NB4 (cell line): ENCODE data around the gene TGFB1.

Experiments used
- DNase-seq: peaks from one replicate; pipeline ENCODE4 v3.0.0; 2010; ENCODE audit warnings: low read depth
- H3K4me3 ChIP-seq: one replicate; pipeline ENCODE4 v1.5.1; 2011; ENCODE audit warnings: mild to moderate bottlenecking, low read depth, low read length, moderate library complexity
- MYC ChIP-seq: IDR thresholded peaks from 2 replicates; pipeline ENCODE4 v1.6.1; 2011; ENCODE audit warnings: low read depth, low read length
- POLR2A ChIP-seq: IDR thresholded peaks from 2 replicates; pipeline ENCODE4 v1.6.1; 2011; ENCODE audit warnings: mild to moderate bottlenecking; ENCODE audit not compliant: insufficient read length; ENCODE audit errors: extremely low read depth
- TF ChIP-seq, protein P1 (sequence below): IDR thresholded peaks from one replicate; pipeline ENCODE4 v1.5.1; 2012; ENCODE audit warnings: low read depth, low read length
- TF ChIP-seq, protein P2 (sequence below): IDR thresholded peaks from 2 replicates; pipeline ENCODE4 v1.6.1; 2011; ENCODE audit warnings: low read depth, low read length

Gene TGFB1

DNA sequence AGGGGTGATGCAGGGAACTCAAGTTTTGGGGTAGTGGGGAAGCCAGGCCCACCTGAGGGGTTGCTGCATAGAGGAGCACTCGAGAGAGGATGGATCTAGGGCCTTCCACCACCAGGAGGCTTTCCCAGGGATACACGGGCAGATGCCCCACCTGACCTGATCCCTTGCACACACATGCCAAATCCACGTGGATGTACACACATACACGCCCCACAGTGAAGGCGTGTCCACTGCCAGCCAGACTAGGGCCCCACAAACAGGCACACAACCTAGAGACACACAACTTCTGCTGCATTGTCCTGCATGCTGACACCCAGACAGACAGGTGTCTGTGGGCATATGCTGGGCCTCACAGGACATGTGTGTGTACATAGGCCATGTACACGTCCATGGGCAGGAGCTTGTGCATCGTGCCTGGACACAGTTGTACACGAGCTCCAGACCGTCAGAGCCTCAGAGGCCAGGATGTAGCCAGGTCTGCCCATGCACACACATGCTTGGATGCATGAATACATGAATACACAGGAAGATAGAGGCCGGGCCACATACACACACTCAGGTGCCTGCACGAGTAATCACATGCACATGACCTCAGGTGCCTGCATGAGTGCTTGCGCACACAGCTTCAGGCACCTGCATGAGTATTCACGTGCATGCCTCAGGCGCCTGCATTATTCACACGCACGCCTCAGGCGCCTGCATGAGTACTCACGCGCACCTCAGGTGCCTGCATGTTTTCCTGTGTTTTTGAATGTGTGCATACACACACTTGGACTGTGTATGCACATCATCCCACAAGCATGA lies 34.8 kb downstream of the TGFB1 start:
- no peak for DNase-seq
- H3K4me3 ChIP-seq: no peak overlapping the region
- TF ChIP-seq, protein P1, sequence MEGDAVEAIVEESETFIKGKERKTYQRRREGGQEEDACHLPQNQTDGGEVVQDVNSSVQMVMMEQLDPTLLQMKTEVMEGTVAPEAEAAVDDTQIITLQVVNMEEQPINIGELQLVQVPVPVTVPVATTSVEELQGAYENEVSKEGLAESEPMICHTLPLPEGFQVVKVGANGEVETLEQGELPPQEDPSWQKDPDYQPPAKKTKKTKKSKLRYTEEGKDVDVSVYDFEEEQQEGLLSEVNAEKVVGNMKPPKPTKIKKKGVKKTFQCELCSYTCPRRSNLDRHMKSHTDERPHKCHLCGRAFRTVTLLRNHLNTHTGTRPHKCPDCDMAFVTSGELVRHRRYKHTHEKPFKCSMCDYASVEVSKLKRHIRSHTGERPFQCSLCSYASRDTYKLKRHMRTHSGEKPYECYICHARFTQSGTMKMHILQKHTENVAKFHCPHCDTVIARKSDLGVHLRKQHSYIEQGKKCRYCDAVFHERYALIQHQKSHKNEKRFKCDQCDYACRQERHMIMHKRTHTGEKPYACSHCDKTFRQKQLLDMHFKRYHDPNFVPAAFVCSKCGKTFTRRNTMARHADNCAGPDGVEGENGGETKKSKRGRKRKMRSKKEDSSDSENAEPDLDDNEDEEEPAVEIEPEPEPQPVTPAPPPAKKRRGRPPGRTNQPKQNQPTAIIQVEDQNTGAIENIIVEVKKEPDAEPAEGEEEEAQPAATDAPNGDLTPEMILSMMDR: no peak
- TF ChIP-seq MYC: no peak
- TF ChIP-seq, protein P2, sequence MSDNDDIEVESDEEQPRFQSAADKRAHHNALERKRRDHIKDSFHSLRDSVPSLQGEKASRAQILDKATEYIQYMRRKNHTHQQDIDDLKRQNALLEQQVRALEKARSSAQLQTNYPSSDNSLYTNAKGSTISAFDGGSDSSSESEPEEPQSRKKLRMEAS: no peak
- TF ChIP-seq POLR2A: no peak

DNA sequence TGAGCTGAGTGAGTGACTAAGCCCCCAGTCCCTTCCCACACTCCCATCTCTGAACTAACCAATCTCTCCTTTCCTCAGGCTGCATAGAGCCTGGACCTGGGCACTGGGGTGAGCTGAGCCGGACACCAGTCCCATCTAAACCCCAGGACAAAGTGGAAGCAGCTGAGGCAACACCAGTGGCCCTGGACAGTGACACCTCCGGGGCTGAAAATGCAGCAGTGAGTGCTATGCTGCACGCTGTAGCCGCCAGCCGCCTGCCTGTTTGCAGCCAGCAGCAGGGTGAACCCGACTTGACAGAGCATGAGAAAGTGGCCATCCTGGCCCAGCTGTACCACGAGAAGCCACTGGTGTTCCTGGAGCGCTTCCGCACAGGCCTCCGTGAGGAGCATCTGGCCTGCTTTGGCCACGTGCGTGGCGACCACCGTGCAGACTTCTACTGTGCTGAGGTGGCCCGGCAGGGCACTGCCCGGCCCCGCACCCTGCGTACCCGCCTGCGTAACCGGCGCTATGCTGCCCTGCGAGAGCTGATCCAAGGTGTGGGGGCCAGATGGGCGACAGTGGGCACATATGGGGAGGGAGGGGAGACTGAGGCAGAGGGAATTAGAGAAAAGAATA lies 37.3 kb downstream of the TGFB1 start:
- TF ChIP-seq, protein P2: no peak
- DNase-seq: no peak
- H3K4me3 ChIP-seq: no peak overlapping the region

DNA sequence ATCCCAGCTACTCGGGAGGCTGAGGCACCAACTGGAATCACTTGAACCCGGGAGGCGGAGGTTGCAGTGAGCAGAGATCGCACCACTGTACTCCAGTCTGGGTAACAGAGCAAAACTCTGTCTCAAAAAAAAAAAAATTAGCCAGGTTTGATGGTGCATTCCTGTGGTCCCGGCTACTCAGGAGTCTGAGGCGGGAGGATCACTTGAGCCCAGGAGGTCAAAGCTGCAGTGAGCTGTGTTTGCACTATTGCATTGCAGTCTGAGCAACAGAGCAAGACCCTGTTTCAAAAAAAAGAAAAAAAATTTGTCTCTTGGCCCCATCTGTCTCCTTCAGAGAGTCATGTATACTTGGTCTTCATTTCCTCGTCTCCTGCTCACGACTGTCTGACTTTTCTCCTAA lies 42.1 kb downstream of the TGFB1 start:
- H3K4me3 ChIP-seq: no peak overlapping the region
- TF ChIP-seq, protein P2: no peak
- TF ChIP-seq POLR2A: no peak
- TF ChIP-seq MYC: no peak
- TF ChIP-seq, protein P1: no peak
- no peak for DNase-seq

DNA sequence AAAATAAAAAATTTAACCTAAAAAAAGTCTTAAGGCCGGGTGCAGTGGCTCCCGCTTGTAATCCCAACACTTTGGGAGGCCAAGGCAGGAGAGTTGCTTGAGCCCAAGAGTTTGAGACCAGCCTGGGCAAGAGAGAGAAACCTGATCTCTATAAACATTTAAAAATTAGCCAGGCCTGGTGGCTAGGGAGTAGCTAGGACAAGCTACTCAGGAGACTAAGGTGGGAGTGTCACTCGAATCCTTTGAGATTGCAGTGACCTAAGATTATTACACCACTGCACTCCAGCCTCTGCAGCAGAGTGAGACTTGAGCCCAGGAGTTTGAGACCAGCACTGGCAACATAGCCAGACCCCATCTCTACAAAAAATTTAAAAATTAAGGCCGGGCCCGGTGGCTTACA lies 42.6 kb downstream of the TGFB1 start:
- DNase-seq: no peak
- H3K4me3 ChIP-seq: peak overlapping the region; percentile 92
- TF ChIP-seq, protein P2: no peak
- TF ChIP-seq POLR2A: no peak
- TF ChIP-seq, protein P1: no peak
- TF ChIP-seq MYC: no peak

DNA sequence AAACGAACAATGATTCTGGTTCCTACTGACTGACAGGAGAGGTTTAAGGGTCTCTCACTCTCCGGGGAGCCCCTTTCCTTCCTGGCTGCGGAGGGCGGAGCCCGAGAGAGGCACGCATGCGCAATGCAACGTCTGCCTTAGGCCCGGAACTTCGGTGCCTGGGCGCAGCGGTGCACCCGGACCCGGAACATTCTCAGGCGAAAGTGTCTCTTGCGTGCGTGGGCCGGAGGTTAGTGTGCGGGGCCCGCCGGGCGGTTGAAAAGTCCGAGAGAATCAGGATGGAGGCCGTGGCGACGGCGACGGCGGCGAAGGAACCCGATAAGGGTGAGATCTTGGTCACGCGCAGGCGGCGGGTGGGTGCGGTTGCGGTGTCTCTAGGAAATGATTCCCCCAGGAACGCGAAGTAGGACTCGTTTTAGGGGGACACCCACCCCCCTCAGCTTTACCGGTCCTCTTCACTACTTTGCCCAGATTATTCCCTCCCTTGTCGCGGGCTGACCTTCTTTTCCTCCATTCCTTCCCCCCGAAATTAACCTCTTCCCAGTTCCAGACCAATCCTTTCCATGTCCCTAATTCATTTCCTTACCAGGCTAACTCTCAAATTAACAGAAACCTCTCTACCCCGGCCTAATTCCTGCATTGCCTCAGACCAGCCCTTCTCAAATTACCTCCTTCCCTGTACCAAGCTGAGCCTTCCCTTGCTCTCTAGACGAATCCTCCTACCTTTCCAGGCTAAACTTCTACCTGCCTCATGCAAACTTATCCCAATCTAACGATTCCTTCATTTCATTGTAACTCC lies 43.5 kb downstream of the TGFB1 start, which contains the start of gene CCDC97:
Gene CCDC97, plus strand, starts transcription at position 140 of the 799 bp plus-strand sequence. Its CDS starts 139 bp downstream, at position 279.
- peak; percentile 81 for DNase-seq
- peak; percentile 36 for TF ChIP-seq POLR2A
- TF ChIP-seq, protein P1: no peak
- TF ChIP-seq, protein P2: no peak
- peak; percentile 65; the same call in 1 of the 2 replicates for TF ChIP-seq MYC
- H3K4me3 ChIP-seq: peak within 1 kb of the TSS; percentile 92
